ENCODE results near the gene TASOR2.

TASOR2 gene

DNA sequence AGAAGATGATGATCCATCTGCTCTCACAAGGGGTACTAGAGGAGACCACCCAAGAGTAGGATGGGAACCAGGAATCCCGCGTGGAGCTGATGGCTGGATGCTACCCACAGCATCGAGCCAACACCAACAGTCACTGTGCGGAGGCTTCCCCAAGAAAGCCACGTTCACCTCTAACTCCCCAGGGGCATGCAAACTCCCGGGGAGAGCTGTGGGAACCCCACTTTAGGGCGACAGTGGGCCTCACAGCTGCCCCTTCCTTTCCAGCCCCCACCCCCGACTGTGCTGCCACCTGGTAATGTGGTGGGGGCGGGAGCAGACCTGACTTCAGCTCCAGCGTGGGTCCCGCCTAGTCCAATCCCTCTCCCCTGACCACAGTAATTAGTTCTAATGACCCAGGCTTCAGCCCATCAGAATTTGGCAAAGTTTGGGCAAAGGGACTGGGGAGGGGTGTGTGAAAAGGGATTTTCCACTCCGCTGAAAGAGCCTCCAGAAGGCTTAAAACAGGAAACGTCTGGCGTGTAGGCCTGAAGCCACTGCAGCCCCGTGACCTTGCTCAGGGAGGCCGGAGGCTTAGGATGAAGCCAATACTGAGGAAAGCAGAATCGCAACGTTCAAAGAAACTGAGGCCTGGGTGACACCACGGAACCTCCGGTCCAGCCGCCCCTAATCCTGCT is 38.6 kb upstream of the TASOR2 start:
- WGBS (ENCODE audit: extremely low coverage, insufficient coverage, low lambda C conversion rate), result no CpG with 5 or more reads among the region's 21 CpGs
- H2BK5ac ChIP-seq (ENCODE audit: low read length), result no peak overlapping the region
- H4K5ac ChIP-seq (ENCODE audit: low read length), result no peak overlapping the region
- no peak overlapping the region for H4K8ac ChIP-seq (ENCODE audit: low read depth, low read length)
- H3K79me1 ChIP-seq (ENCODE audit: low read length), result no peaks in the 10 kb centered on the region
- H3K9ac ChIP-seq (ENCODE audit: low read length), result no peak overlapping the region
- H3K27me3 ChIP-seq (ENCODE audit: insufficient read depth, low read length, poor library complexity), result no peaks in the 10 kb centered on the region
- no peak overlapping the region for H2AK5ac ChIP-seq (ENCODE audit: low read length)
- no peaks in the 10 kb centered on the region for H3K36me3 ChIP-seq (ENCODE audit: control insufficient read depth, insufficient read depth, low read length)
- H3K18ac ChIP-seq (ENCODE audit: low read length), result no peak overlapping the region
- no peak for DNase-seq
- H3K56ac ChIP-seq (ENCODE audit: low read length), result no peak overlapping the region
- H3K27ac ChIP-seq (ENCODE audit: low read depth, low read length), result no peak overlapping the region
- no peaks in the 10 kb centered on the region for H3K4me1 ChIP-seq (ENCODE audit: control insufficient read depth, low read depth, low read length)
- H3K23ac ChIP-seq (ENCODE audit: low read length), result no peak overlapping the region
- H3K4me2 ChIP-seq (ENCODE audit: low read length), result no peak overlapping the region
- H3K79me2 ChIP-seq (ENCODE audit: control insufficient read depth, insufficient read depth, low read length), result no peaks in the 10 kb centered on the region
- H2BK120ac ChIP-seq (ENCODE audit: low read depth, low read length), result no peak overlapping the region
- H2BK15ac ChIP-seq (replicated peaks; ENCODE audit: low read depth), result no peak overlapping the region
- H3K4ac ChIP-seq (ENCODE audit: low read depth, low read length), result no peak overlapping the region
- H3K4me3 ChIP-seq (ENCODE audit: low read length), result no peak overlapping the region

DNA sequence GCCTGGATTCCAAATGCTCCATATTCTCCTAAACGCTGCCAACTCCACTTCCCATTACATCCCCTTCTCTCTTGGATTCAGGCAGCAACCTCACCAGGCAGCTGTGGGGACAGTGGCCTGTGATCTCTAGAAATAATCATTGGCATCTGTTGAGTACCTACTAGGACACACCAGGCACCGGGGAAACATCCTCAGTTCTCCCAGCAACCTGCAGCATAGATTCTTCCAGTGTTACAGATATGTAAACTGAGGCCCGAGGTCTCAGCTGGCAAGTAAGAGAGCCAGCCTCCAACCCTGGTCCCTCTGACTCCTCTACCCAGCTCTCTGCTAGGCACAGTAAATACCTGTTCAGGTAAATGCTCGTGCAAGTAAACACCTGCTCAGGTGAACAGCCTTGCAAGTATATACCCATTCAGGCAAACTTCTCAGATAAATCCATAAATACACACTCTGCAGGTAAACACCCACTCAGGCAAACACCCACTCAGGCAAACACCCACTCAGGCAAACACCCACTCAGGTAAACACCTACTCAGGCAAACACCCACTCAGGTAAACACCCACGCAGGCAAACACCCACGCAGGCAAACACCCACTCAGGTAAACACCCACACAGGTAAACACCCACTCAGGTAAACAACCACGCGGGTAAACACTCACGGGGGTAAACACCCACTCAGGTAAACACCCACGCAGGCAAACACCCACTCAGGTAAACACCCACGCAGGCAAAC is 37.0 kb upstream of the TASOR2 start:
- Histone ChIP-seq H3K18ac (ENCODE audit: low read length) (no peak overlapping the region), H3K56ac (ENCODE audit: low read length) (no peak overlapping the region), H2BK5ac (ENCODE audit: low read length) (no peak overlapping the region), H3K27me3 (ENCODE audit: insufficient read depth, low read length, poor library complexity) (no peaks in the 10 kb centered on the region), H2AK5ac (ENCODE audit: low read length) (no peak overlapping the region), H3K27ac (ENCODE audit: low read depth, low read length) (no peak overlapping the region), H2BK15ac (replicated peaks; ENCODE audit: low read depth) (no peak overlapping the region), H3K36me3 (ENCODE audit: control insufficient read depth, insufficient read depth, low read length) (no peaks in the 10 kb centered on the region), H3K9ac (ENCODE audit: low read length) (no peak overlapping the region), H3K4me2 (ENCODE audit: low read length) (no peak overlapping the region), H3K79me1 (ENCODE audit: low read length) (no peaks in the 10 kb centered on the region), H4K5ac (ENCODE audit: low read length) (no peak overlapping the region), H3K4me1 (ENCODE audit: control insufficient read depth, low read depth, low read length) (no peaks in the 10 kb centered on the region), H2BK120ac (ENCODE audit: low read depth, low read length) (no peak overlapping the region), H3K79me2 (ENCODE audit: control insufficient read depth, insufficient read depth, low read length) (no peaks in the 10 kb centered on the region), H3K4me3 (ENCODE audit: low read length) (no peak overlapping the region), H3K4ac (ENCODE audit: low read depth, low read length) (no peak overlapping the region), H4K8ac (ENCODE audit: low read depth, low read length) (no peak overlapping the region), H3K23ac (ENCODE audit: low read length) (no peak overlapping the region)
- DNase-seq, result no peak
- WGBS (ENCODE audit: extremely low coverage, insufficient coverage, low lambda C conversion rate), result no CpG with 5 or more reads among the region's 11 CpGs

DNA sequence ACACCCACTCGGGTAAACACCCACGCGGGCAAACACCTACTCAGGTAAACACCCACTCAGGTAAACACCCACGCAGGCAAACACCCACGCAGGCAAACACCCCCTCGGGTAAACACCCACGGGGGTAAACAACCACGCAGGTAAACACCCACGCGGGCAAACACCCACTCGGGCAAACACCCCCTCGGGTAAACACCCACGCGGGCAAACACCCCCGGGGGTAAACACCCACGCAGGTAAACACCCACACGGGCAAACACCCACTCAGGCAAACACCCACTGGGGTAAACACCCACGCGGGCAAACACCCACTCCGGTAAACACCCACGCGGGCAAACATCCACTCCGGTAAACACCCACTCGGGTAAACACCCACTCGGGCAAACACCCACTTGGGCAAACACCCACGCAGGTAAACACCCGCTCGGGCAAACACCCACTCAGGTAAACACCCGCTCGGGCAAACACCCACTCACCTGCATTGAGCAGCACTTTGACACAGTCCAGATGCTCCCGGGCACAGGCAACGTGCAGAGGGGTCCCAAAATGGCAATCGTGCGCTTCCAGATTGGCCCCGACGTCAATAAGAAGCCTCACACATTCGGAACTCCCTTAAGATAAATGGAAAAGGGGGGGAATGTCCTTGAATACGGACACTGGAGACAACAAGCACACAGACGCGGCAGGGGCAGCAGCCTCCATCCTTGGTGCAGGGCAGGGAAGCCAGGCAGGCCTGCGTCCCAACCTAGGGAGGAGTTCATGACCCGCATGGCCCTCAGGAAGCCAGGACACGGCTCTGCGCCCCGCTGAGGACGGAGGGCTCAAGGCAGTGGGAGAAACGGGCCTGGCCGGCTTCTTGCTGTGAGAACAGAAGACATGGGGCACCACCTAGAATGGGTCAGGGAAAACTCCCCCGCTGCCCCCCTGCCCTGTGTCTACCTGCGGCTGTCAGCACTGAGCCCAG is 35.9 kb upstream of the TASOR2 start:
- no peak overlapping the region for H3K4me2 ChIP-seq (ENCODE audit: low read length)
- no peaks in the 10 kb centered on the region for H3K36me3 ChIP-seq (ENCODE audit: control insufficient read depth, insufficient read depth, low read length)
- H2BK15ac ChIP-seq (replicated peaks; ENCODE audit: low read depth), result no peak overlapping the region
- H2BK5ac ChIP-seq (ENCODE audit: low read length), result no peak overlapping the region
- H3K4me3 ChIP-seq (ENCODE audit: low read length), result no peak overlapping the region
- no peak overlapping the region for H3K27ac ChIP-seq (ENCODE audit: low read depth, low read length)
- H3K27me3 ChIP-seq (ENCODE audit: insufficient read depth, low read length, poor library complexity), result no peaks in the 10 kb centered on the region
- no peak overlapping the region for H2AK5ac ChIP-seq (ENCODE audit: low read length)
- no peak overlapping the region for H3K56ac ChIP-seq (ENCODE audit: low read length)
- H3K18ac ChIP-seq (ENCODE audit: low read length), result no peak overlapping the region
- no peaks in the 10 kb centered on the region for H3K4me1 ChIP-seq (ENCODE audit: control insufficient read depth, low read depth, low read length)
- H3K79me2 ChIP-seq (ENCODE audit: control insufficient read depth, insufficient read depth, low read length), result no peaks in the 10 kb centered on the region
- no peak overlapping the region for H4K5ac ChIP-seq (ENCODE audit: low read length)
- H3K79me1 ChIP-seq (ENCODE audit: low read length), result no peaks in the 10 kb centered on the region
- no peak overlapping the region for H3K4ac ChIP-seq (ENCODE audit: low read depth, low read length)
- no peak overlapping the region for H2BK120ac ChIP-seq (ENCODE audit: low read depth, low read length)
- no peak overlapping the region for H3K9ac ChIP-seq (ENCODE audit: low read length)
- H4K8ac ChIP-seq (ENCODE audit: low read depth, low read length), result no peak overlapping the region
- no CpG with 5 or more reads among the region's 50 CpGs for WGBS (ENCODE audit: extremely low coverage, insufficient coverage, low lambda C conversion rate)
- DNase-seq, result peak; percentile 21
- no peak overlapping the region for H3K23ac ChIP-seq (ENCODE audit: low read length)

DNA sequence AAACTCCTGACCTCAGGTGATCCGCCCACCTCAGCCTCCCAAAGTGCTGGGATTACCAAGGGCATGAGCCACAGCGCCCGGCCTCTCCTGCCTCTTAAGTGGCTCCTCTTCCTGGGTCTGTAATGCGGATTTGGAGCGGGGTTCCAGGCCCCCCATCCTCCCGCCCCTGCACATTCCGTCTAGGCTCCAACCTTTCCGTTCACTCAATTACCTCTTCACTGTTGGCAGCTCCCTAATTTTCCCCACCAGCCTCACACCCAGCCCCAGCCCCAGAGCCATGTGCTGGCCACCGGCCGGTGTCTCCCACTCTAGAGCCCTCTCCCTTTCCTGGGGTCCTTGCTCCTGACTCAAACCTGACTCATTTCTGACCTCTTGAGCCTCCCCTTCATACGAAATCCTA is 34.9 kb upstream of the TASOR2 start:
- Histone ChIP-seq H2AK5ac (ENCODE audit: low read length) (no peak overlapping the region), H3K36me3 (ENCODE audit: control insufficient read depth, insufficient read depth, low read length) (no peaks in the 10 kb centered on the region), H2BK120ac (ENCODE audit: low read depth, low read length) (no peak overlapping the region), H3K79me1 (ENCODE audit: low read length) (no peaks in the 10 kb centered on the region), H3K4me2 (ENCODE audit: low read length) (no peak overlapping the region), H3K9ac (ENCODE audit: low read length) (no peak overlapping the region), H3K4me1 (ENCODE audit: control insufficient read depth, low read depth, low read length) (no peaks in the 10 kb centered on the region), H3K18ac (ENCODE audit: low read length) (no peak overlapping the region), H3K27me3 (ENCODE audit: insufficient read depth, low read length, poor library complexity) (no peaks in the 10 kb centered on the region), H4K5ac (ENCODE audit: low read length) (no peak overlapping the region), H3K23ac (ENCODE audit: low read length) (no peak overlapping the region), H3K4me3 (ENCODE audit: low read length) (no peak overlapping the region), H3K4ac (ENCODE audit: low read depth, low read length) (no peak overlapping the region), H2BK5ac (ENCODE audit: low read length) (no peak overlapping the region), H3K27ac (ENCODE audit: low read depth, low read length) (no peak overlapping the region), H4K8ac (ENCODE audit: low read depth, low read length) (no peak overlapping the region), H2BK15ac (replicated peaks; ENCODE audit: low read depth) (no peak overlapping the region), H3K79me2 (ENCODE audit: control insufficient read depth, insufficient read depth, low read length) (no peaks in the 10 kb centered on the region), H3K56ac (ENCODE audit: low read length) (no peak overlapping the region)
- DNase-seq, result no peak
- no CpG with 5 or more reads among the region's 11 CpGs for WGBS (ENCODE audit: extremely low coverage, insufficient coverage, low lambda C conversion rate)

GRCh38 chr10:5650664-5651387 is 33.8 kb upstream of the TASOR2 start:
- Histone ChIP-seq H2BK15ac (replicated peaks; ENCODE audit: low read depth) (no peak overlapping the region), H4K5ac (ENCODE audit: low read length) (no peak overlapping the region), H3K4ac (ENCODE audit: low read depth, low read length) (no peak overlapping the region), H3K56ac (ENCODE audit: low read length) (no peak overlapping the region), H3K79me2 (ENCODE audit: control insufficient read depth, insufficient read depth, low read length) (no peaks in the 10 kb centered on the region), H3K27me3 (ENCODE audit: insufficient read depth, low read length, poor library complexity) (no peaks in the 10 kb centered on the region), H3K36me3 (ENCODE audit: control insufficient read depth, insufficient read depth, low read length) (no peaks in the 10 kb centered on the region), H4K8ac (ENCODE audit: low read depth, low read length) (no peak overlapping the region), H3K4me1 (ENCODE audit: control insufficient read depth, low read depth, low read length) (no peaks in the 10 kb centered on the region), H3K18ac (ENCODE audit: low read length) (no peak overlapping the region), H3K9ac (ENCODE audit: low read length) (no peak overlapping the region), H2BK5ac (ENCODE audit: low read length) (no peak overlapping the region), H3K4me3 (ENCODE audit: low read length) (no peak overlapping the region), H2BK120ac (ENCODE audit: low read depth, low read length) (no peak overlapping the region), H3K4me2 (ENCODE audit: low read length) (no peak overlapping the region), H3K27ac (ENCODE audit: low read depth, low read length) (no peak overlapping the region), H3K23ac (ENCODE audit: low read length) (no peak overlapping the region), H2AK5ac (ENCODE audit: low read length) (no peak overlapping the region), H3K79me1 (ENCODE audit: low read length) (no peaks in the 10 kb centered on the region)
- DNase-seq, result no peak
- whole genome bisulfite sequencing (ENCODE audit: extremely low coverage, insufficient coverage, low lambda C conversion rate), result no CpG with 5 or more reads among the region's 20 CpGs

All from mesendoderm (in vitro differentiated cells).